ENCODE measurements around the gene TSTD1.

DNA sequence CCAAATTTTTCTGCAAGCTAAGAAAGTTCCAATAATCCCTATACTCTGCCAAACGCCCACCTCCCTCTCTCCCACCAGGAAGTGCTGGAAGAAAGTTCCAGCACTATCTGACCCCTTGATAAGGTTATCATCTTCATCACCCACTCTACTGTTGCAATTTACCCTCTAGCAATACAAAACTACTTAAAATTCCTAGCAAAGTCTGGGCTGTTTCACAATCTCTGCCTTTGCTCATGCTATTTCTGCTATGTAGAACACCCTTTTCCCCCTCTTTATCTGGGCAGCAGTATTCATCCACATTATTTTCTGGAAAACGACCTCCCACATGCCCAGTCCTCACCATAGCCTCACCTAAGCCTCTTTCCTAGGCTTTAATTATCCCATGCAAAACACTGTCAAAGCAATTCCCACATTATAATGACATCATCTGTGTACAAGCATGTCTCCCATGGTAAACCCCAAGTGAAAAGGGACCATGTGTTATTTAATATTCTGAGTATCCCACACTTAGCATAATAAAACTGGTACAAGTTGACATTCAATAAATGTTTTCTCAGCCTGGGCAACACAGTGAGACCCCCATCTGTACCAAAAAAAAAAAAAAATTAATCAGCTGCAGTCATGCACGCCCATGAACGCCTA is 29.8 kb downstream of the TSTD1 start:
- TF ChIP-seq, protein P1, sequence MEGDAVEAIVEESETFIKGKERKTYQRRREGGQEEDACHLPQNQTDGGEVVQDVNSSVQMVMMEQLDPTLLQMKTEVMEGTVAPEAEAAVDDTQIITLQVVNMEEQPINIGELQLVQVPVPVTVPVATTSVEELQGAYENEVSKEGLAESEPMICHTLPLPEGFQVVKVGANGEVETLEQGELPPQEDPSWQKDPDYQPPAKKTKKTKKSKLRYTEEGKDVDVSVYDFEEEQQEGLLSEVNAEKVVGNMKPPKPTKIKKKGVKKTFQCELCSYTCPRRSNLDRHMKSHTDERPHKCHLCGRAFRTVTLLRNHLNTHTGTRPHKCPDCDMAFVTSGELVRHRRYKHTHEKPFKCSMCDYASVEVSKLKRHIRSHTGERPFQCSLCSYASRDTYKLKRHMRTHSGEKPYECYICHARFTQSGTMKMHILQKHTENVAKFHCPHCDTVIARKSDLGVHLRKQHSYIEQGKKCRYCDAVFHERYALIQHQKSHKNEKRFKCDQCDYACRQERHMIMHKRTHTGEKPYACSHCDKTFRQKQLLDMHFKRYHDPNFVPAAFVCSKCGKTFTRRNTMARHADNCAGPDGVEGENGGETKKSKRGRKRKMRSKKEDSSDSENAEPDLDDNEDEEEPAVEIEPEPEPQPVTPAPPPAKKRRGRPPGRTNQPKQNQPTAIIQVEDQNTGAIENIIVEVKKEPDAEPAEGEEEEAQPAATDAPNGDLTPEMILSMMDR (IDR thresholded peaks at IDR 0.05 in 8 of 11, conservative IDR thresholded peaks at IDR 0.05 in 3 of 11): no peak
- no peak for TF ChIP-seq POLR2AphosphoS5 (IDR thresholded peaks at IDR 0.05)

All from spleen (tissue), 7 donors.